ENCODE data around the gene ARL6IP4. TPM values are rescaled to one million over a fixed set of nuclear protein-coding genes. Genes with fewer than 3 reads are reported as not detected.

Gene ARL6IP4
- polyA plus RNA-seq, 3 donors from 2014 or later: 131 to 327 (median 245) TPM

DNA sequence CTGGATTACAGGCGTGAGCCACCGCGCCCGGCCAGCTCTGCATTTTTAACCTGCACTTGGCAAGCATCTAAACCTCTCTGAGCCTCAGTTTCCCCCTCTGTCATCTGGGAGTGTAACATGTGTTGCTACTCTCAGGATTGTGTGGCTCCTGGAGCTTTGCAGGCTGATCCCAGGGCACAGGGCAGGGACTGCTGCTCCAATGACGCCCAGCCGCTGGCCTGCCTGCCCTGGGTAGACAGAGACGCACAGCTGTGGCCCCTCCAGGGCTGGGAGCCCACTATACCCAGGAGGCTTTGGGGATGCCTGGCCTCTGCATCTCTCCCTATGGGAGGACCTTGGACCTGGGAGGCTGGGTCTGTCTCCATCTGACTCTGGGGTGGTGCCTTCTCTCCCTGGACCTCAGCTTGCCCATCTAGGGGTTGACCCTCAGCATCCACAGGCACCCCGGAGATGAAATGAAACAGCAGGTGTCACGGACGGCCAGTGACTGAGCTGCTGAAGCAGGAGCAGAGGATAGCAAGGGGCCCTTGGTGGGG, 13.7 kb downstream of the ARL6IP4 start:
- H3K27ac Mint-ChIP-seq: no peak overlapping the region
- H3K36me3 Mint-ChIP-seq: no peaks in the 10 kb centered on the region
- no peaks in the 10 kb centered on the region for H3K9me3 Mint-ChIP-seq
- peaks cover 0 to 5% (median 2%) of the 10 kb centered on the region in 3 donors for H3K27me3 Mint-ChIP-seq (ENCODE audit: low read depth in 3 of 3)
- no peak overlapping the region for H3K4me3 Mint-ChIP-seq
- H3K4me1 Mint-ChIP-seq: no peaks in the 10 kb centered on the region
- DNase-seq: no peak

DNA sequence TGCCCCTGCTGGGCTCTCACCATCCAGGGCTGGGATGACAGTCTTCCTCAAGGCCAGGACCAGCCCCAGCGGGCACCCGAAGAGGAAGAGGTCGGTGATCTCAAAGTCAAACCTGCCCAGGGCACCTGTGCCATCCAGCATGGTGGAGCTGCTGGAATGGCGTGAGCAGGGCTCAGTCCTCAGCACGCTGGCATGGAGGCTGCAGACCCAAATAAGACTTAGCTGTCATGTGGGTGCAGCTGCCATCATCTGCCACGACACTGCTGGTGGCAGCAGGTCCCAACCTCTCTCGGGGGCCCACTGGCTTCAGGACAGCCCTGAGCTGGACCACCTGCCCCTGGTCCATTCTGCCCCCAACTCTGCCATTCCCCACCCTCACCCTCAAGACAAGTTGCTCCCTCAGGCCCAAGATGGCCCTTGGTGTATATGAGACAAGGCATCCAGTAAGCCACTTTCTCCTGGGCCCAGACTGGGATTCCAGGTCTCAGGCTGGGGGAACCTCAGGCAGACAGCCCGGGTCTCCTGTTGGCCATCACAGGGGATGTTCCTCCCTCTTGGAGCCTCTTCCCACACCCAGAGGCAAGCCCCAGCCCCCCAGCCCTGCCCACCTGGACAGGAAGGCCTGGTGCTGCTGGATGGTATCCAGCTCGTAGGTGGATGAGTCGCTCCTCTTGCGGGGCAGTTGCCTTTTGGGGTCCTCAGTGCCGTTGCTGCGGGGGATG, 14.5 kb downstream of the ARL6IP4 start:
- Mint-ChIP-seq H3K27me3 (ENCODE audit: low read depth in 3 of 3) (peaks cover 0 to 5% (median 2%) of the 10 kb centered on the region in 3 donors), H3K4me3 (no peak overlapping the region), H3K36me3 (no peaks in the 10 kb centered on the region), H3K27ac (no peak overlapping the region), H3K4me1 (no peaks in the 10 kb centered on the region), H3K9me3 (no peaks in the 10 kb centered on the region)
- no peak for DNase-seq

DNA sequence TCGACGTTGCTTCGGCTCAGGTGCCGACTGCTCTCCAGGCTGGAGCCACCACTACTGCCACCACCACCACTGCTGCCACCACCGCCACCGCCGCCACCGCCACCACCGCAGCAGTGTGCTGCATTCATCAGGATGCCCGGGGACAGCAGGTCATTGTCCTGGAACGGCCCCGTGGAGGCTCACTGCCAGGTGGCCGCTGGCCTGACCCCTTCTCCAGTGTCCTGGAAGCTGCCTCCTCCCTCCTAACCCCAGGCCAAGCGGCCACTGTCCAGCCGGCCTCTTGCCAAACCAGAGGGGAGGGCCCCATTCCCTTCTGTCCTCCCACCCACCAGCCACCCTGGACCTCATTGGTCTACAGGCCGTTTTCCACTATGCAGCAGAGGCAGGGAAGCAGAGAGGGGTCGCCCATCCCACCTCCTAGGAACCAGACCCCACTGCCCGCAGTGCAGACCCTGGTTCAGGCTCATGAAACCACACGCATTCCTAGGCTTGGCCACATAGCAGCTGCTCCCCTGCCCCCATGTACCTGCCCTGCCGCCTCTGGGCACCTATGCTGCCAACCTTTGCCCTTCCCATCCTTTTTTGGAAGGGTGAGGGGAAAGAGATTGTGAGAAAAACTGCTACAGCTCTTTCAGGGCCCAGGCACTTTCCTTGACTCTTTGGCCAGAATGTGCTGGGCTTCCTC, 15.2 kb downstream of the ARL6IP4 start:
- H3K27ac Mint-ChIP-seq: no peak overlapping the region

DNA sequence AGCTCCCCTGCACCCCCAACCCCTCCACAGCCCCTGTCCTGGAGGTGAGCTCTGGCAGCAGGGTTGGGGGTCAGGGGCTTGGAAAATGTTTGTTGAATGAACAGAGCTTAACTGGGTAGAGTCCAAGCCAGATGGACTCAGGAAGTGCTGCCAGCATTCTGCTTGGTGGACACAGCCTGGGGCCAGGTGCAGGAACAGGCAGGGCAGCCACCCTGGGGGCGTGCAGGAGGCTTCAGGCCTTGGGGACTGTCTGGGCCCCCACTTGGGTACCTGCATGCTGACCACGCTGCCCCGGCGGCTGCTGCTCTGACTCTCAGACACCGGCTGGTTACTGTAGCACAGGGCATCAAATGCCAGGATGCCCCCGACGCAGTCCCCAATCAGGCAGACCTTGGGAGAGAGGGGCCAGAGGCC, 15.7 kb downstream of the ARL6IP4 start:
- Mint-ChIP-seq H3K27ac (no peak overlapping the region), H3K4me1 (no peaks in the 10 kb centered on the region), H3K27me3 (ENCODE audit: low read depth in 3 of 3) (peaks cover 0 to 3% (median 2%) of the 10 kb centered on the region in 3 donors), H3K36me3 (peaks cover 0 to 3% (median 3%) of the 10 kb centered on the region in 3 donors), H3K4me3 (no peak overlapping the region), H3K9me3 (no peaks in the 10 kb centered on the region)
- DNase-seq: no peak

More for the DNA sequence above, 15.2 kb downstream of the ARL6IP4 start:
- Mint-ChIP-seq H3K36me3 (no peaks in the 10 kb centered on the region), H3K4me3 (no peak overlapping the region), H3K4me1 (no peaks in the 10 kb centered on the region), H3K27me3 (ENCODE audit: low read depth in 3 of 3) (peaks cover 0 to 5% (median 2%) of the 10 kb centered on the region in 3 donors), H3K9me3 (no peaks in the 10 kb centered on the region)
- DNase-seq: no peak

DNA sequence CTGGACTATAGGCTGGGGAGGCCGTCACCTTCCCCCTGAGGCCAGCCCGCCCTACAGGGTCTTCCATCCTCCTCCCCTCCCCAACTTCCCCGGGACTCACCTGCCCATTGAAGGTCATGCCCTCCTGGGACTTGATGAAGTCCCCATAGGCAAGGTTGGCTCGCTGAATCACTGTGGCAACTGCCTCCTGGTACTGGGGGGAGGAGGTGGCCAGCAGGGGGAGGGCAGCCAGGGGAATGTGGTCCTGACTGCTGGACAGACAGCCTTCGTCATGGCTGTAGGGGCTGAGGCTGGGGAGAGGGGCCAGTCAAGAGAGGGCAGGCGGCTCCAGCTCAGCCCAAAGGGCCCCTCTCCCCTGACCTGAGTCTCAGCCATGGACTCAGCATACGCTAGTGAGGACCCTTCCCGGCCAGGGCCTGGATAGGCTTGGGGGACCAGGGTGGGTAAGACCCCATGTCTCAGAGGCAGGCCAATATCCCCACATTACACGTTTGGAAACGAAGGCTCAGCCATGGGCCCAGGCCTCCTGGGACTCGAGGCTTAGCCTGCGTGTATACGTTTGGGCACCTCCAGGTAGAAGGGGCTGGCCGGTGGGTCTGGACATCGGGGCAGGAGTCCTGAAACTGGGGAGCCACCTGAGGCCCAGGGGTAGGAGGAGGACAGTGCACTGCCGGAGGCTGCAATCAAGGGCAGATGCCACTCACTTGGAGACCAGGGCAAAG, 16.3 kb downstream of the ARL6IP4 start:
- no peak for DNase-seq
- peaks cover 0 to 3% (median 2%) of the 10 kb centered on the region in 3 donors for H3K27me3 Mint-ChIP-seq (ENCODE audit: low read depth in 3 of 3)
- H3K4me1 Mint-ChIP-seq: no peaks in the 10 kb centered on the region
- H3K27ac Mint-ChIP-seq: no peak overlapping the region
- peaks cover 0 to 6% (median 6%) of the 10 kb centered on the region in 3 donors for H3K36me3 Mint-ChIP-seq
- H3K4me3 Mint-ChIP-seq: no peak overlapping the region
- H3K9me3 Mint-ChIP-seq: no peaks in the 10 kb centered on the region

DNA sequence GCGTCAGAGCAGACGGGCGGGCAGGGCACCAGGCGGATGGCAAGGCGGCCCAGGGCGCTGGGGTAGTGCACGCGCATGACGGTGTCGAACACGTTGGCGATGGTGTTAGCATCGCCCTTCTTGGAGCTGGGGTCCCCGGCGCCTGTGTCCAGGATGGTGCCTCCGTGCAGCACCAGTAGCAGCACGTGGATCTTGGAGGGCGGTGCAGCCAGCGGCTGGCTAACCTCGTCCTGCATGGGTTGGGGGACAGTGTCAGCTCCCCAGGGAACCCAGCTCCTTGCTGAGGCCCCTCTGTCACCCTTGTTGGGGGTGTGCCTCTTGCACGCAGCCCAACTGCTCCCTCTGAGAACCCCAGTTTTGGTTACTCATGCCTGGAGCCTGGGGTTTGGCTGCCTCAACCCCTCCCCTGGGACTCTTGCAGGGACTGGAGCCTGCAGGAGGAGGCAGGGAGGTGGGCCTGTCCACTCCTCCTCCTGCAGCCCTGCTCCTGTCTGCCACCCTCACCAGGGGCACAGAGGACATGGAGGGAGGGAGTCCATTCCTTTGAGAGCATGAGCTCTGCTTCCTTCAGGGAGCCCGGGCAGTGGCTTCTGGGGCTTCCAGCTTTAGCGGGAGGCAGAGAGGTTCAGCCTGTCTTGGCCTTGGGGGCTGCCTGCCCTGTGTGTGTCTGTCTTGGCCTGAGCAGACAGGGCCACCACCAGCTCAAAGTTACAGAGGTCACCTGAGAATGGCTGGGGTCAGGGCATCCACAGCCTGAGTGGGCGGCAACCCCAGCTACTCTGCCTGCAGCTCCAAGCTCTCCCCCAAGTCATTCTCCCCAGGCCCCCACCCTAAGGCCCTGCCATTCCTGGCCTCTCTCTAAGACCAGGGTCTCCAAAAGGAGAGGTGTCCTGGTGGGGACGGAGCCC, 17.1 kb downstream of the ARL6IP4 start:
- no peak overlapping the region for H3K27ac Mint-ChIP-seq
- no peak overlapping the region for H3K4me3 Mint-ChIP-seq
- no peaks in the 10 kb centered on the region for H3K9me3 Mint-ChIP-seq
- H3K4me1 Mint-ChIP-seq: no peaks in the 10 kb centered on the region
- H3K36me3 Mint-ChIP-seq: peaks cover 0 to 6% (median 6%) of the 10 kb centered on the region in 3 donors
- DNase-seq: no peak
- H3K27me3 Mint-ChIP-seq (ENCODE audit: low read depth in 3 of 3): peaks cover 0 to 3% (median 2%) of the 10 kb centered on the region in 3 donors

DNA sequence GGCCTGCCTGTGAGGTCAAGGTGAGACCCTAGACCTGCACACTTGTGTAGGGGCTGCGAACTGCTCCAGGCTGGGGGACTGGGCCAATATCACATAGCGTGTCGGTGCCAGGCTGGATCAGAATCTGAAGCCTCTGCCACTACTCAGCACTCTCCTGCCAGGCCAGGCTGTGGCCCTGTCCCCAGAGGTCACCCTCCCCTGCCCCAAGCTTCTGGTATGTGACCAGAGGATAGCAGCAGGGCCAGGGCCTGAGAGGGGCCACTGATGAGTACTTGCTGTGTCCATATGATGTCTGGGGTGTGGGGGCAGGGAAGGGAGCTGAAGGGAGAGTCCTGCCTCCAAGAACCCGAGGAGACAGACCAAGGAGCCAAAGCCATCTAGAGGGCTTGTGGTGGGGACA, 17.8 kb downstream of the ARL6IP4 start:
- peaks cover 0 to 6% (median 6%) of the 10 kb centered on the region in 3 donors for H3K36me3 Mint-ChIP-seq
- no peak overlapping the region for H3K4me3 Mint-ChIP-seq
- H3K27ac Mint-ChIP-seq: no peak overlapping the region
- H3K9me3 Mint-ChIP-seq: no peaks in the 10 kb centered on the region
- H3K27me3 Mint-ChIP-seq (ENCODE audit: low read depth in 3 of 3): peaks cover 0 to 2% (median 2%) of the 10 kb centered on the region in 3 donors
- no peak for DNase-seq
- no peaks in the 10 kb centered on the region for H3K4me1 Mint-ChIP-seq

DNA sequence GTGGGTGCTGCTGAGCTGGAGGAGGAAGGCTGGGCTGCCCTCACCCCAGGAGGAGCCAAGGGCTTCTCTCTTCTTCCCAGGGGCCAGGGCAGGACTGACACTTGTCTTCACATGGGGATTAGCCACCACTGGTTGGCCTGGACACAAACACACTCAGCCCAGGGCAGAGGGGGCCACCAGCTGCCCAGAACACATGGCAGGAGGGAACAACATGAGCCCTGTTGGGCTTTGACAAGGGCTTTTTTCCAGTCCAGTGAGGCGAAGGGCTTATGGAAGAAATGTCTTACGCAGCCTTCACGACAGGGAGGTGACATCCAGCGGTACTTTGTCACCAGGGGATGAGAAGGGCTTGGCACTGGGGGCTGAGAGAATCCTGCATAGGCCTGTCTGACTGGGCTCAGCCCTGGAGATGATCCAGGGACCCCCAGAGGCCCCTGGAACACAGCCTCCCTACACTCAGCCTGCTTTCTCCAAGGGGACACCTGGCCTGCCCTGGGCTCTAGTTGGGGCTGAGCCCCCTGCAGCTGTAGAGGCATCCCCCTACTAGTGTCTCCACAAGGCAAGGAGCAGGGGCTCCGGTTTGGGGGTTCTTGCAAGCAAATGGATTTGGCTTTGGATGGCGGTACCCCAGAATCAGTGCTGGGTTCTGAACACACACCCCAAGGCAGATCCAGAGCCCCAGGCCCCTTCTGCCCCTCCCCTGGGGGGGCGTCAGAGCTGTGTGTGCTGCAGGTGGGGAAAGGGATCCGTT, 18.9 kb downstream of the ARL6IP4 start:
- Mint-ChIP-seq H3K9me3 (no peaks in the 10 kb centered on the region), H3K4me3 (no peak overlapping the region), H3K27ac (no peak overlapping the region), H3K36me3 (peaks cover 0 to 6% (median 6%) of the 10 kb centered on the region in 3 donors), H3K27me3 (ENCODE audit: low read depth in 3 of 3) (peaks cover 0 to 2% (median 2%) of the 10 kb centered on the region in 3 donors), H3K4me1 (no peaks in the 10 kb centered on the region)
- DNase-seq: no peak

DNA sequence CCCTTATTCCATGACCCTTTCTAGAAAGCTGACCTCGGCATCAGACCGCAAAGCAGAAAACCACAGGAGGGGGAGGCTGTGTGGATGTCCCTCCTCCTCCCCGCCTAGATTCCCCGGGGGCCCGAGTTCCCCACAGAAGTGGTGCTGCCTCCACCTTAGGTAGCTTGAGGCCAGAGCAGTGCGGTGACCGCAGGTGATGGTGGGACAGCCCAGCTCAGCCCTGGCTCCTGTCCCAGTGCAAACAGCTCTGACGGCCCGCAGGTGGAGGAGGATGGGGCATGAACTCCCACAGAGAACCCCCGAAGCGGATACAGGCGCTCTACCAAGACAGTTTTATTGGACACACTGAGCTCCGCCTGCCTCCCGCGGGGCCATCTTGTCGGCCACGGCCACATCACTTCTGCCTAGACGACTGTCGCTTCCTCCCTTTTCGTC, 19.5 kb downstream of the ARL6IP4 start:
- no peak overlapping the region for H3K27ac Mint-ChIP-seq
- no peaks in the 10 kb centered on the region for H3K9me3 Mint-ChIP-seq
- no peaks in the 10 kb centered on the region for H3K4me1 Mint-ChIP-seq
- DNase-seq: no peak
- peaks cover 0 to 6% (median 6%) of the 10 kb centered on the region in 3 donors for H3K36me3 Mint-ChIP-seq
- H3K4me3 Mint-ChIP-seq: no peak overlapping the region
- H3K27me3 Mint-ChIP-seq (ENCODE audit: low read depth in 3 of 3): peaks cover 0 to 2% (median 2%) of the 10 kb centered on the region in 3 donors

DNA sequence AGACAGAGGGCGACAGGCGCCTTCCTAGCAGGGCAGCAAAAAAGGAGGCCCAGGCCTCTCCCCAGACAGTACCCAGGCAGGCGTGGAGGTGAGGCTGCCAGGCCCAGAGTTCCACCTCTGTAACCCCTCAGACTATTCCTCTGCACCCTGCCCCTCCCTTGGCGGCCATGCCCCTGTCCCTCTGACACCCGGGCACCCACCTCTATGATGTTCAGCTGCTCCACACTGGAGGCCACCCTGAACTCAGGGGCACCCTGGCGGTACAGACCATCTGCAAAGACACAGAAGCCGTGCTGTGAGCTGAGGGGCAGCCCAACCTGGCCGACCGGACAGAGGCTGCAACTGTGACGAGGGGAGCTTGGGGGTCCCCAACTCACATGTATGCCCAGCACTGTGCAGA, 20.1 kb downstream of the ARL6IP4 start:
- Mint-ChIP-seq H3K4me3 (no peak overlapping the region), H3K4me1 (no peaks in the 10 kb centered on the region), H3K27me3 (ENCODE audit: low read depth in 3 of 3) (peaks cover 0 to 2% (median 2%) of the 10 kb centered on the region in 3 donors), H3K27ac (no peak overlapping the region), H3K9me3 (no peaks in the 10 kb centered on the region), H3K36me3 (peaks cover 0 to 6% (median 6%) of the 10 kb centered on the region in 3 donors)
- DNase-seq: no peak

DNA sequence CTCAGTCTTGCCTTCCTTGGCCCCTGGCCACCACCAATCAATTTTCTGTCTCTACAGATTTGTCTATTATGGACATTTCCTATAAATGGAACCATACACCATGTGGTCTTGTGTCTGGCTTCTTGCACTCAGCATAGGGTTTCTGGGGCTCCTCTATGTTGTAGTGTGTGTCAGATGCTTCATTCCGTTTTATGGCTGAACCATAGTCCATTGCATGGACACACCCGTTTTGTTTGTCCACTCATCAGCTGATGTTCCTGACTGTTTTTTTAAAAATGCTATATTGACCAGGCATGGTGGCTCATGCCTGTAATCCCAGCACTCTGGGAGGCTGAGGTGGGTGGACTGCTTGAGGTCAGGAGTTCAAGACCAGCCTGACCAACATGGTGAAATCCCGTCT, 21.0 kb downstream of the ARL6IP4 start:
- Mint-ChIP-seq H3K4me3 (no peak overlapping the region), H3K27me3 (ENCODE audit: low read depth in 3 of 3) (peaks cover 0 to 2% (median 2%) of the 10 kb centered on the region in 3 donors), H3K4me1 (no peaks in the 10 kb centered on the region), H3K9me3 (no peaks in the 10 kb centered on the region), H3K36me3 (peaks cover 0 to 6% (median 6%) of the 10 kb centered on the region in 3 donors), H3K27ac (peak overlapping the region in 1 of 6 donors; percentile 55)
- DNase-seq: no peak

DNA sequence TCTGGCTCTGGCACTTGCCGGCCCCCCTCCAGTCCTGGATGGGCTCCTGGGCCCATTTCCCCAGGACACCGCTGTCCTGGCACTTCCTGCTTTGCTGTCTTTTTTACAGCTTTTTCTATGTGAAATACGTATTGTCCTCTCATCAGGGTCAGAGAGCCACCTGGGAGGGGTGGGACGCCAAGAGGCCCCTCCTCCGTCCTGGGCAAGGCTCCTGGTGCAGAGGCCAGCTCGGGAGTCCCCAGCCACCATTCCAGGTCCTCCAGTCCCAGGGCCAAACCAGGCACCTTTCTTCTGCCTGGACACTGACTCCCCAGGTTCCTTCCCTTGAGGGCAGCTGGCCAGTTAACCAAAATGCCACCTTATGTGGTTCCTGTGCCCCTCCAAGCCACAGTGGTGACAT, 22.8 kb downstream of the ARL6IP4 start:
- Mint-ChIP-seq H3K4me1 (no peaks in the 10 kb centered on the region), H3K27me3 (ENCODE audit: low read depth in 3 of 3) (peaks cover 0 to 3% (median 2%) of the 10 kb centered on the region in 3 donors), H3K4me3 (no peak overlapping the region), H3K27ac (peak overlapping the region in 2 of 6 donors; percentile 39 to 63), H3K9me3 (no peaks in the 10 kb centered on the region), H3K36me3 (peaks cover 0 to 18% (median 6%) of the 10 kb centered on the region in 3 donors)
- DNase-seq: no peak
